Measurements from ENCODE around the gene ATP6V1C2. TPM values are rescaled to one million over a fixed set of nuclear protein-coding genes. Genes with fewer than 3 reads are reported as not detected.

ATP6V1C2 gene
- total RNA-seq, 1 donor from 2014 or later = 1.1 TPM

- no peaks in the 10 kb centered on the region for H3K9me3 Mint-ChIP-seq
- H3K27me3 Mint-ChIP-seq = peaks cover 37% of the 10 kb centered on the region
- no peaks in the 10 kb centered on the region for H3K36me3 Mint-ChIP-seq
- no peak overlapping the region for H3K27ac Mint-ChIP-seq
- TF ChIP-seq CTCF (conservative IDR thresholded peaks at IDR 0.05) = no peak
- H3K4me3 Mint-ChIP-seq = no peak overlapping the region
- H3K4me1 Mint-ChIP-seq (ENCODE audit: unreplicated experiment) = no peaks in the 10 kb centered on the region
- DNase-seq (ENCODE audit: extremely low spot score, unreplicated experiment) = no peak
Observed at GRCh38 chr2:10820562-10820961, 99.1 kb downstream of the ATP6V1C2 start.

- TF ChIP-seq CTCF (conservative IDR thresholded peaks at IDR 0.05) = no peak
- H3K36me3 Mint-ChIP-seq = no peaks in the 10 kb centered on the region
- H3K9me3 Mint-ChIP-seq = no peaks in the 10 kb centered on the region
- peaks cover 41% of the 10 kb centered on the region for H3K27me3 Mint-ChIP-seq
- DNase-seq (ENCODE audit: extremely low spot score, unreplicated experiment) = no peak
- no peak overlapping the region for H3K27ac Mint-ChIP-seq
- no peak overlapping the region for H3K4me3 Mint-ChIP-seq
- H3K4me1 Mint-ChIP-seq (ENCODE audit: unreplicated experiment) = no peaks in the 10 kb centered on the region
Observed at GRCh38 chr2:10820978-10821695, 99.7 kb downstream of the ATP6V1C2 start.

- Mint-ChIP-seq H3K4me3 (no peak overlapping the region), H3K36me3 (no peaks in the 10 kb centered on the region), H3K27ac (no peak overlapping the region), H3K27me3 (peaks cover 39% of the 10 kb centered on the region), H3K4me1 (ENCODE audit: unreplicated experiment) (no peaks in the 10 kb centered on the region), H3K9me3 (no peaks in the 10 kb centered on the region)
- DNase-seq (ENCODE audit: extremely low spot score, unreplicated experiment) = no peak
- no peak for TF ChIP-seq CTCF (conservative IDR thresholded peaks at IDR 0.05)
Observed at GRCh38 chr2:10824191-10824590, 102.8 kb downstream of the ATP6V1C2 start.

GRCh38 chr2:10826026-10826425 is 104.6 kb downstream of the ATP6V1C2 start:
- H3K27me3 Mint-ChIP-seq = peaks cover 45% of the 10 kb centered on the region
- H3K9me3 Mint-ChIP-seq = no peaks in the 10 kb centered on the region

GRCh38 chr2:10826625-10827024 is 105.2 kb downstream of the ATP6V1C2 start:
- no peak overlapping the region for H3K27ac Mint-ChIP-seq
- no peaks in the 10 kb centered on the region for H3K9me3 Mint-ChIP-seq
- no peaks in the 10 kb centered on the region for H3K4me1 Mint-ChIP-seq (ENCODE audit: unreplicated experiment)
- no peak for TF ChIP-seq CTCF (conservative IDR thresholded peaks at IDR 0.05)
- no peaks in the 10 kb centered on the region for H3K36me3 Mint-ChIP-seq
- H3K27me3 Mint-ChIP-seq = peaks cover 51% of the 10 kb centered on the region
- no peak for DNase-seq (ENCODE audit: extremely low spot score, unreplicated experiment)
- H3K4me3 Mint-ChIP-seq = no peak overlapping the region

More at GRCh38 chr2:10826026-10826425, 104.6 kb downstream of the ATP6V1C2 start:
- Mint-ChIP-seq H3K36me3 (no peaks in the 10 kb centered on the region), H3K27ac (no peak overlapping the region), H3K4me1 (ENCODE audit: unreplicated experiment) (no peaks in the 10 kb centered on the region), H3K4me3 (no peak overlapping the region)
- no peak for TF ChIP-seq CTCF (conservative IDR thresholded peaks at IDR 0.05)
- DNase-seq (ENCODE audit: extremely low spot score, unreplicated experiment) = no peak

Data from type B pancreatic cell (in vitro differentiated cells).